BJ (cell line): ENCODE measurements around the gene AAMP. TPM values are rescaled to one million over a fixed set of nuclear protein-coding genes. Genes with fewer than 3 reads are reported as not detected.

Source experiments
- CTCF ChIA-PET: fragments of 350-600 bp; formaldehyde crosslinking; extraction: SDS; loops from one replicate; lab custom pipeline; 2021; ENCODE audit warnings: antibody characterized with exemption, inconsistent platforms; lab: Yijun Ruan, JAX
- POLR2A ChIA-PET: fragments of 300-600 bp; sonication (Branson Sonifier 250); formaldehyde crosslinking; extraction: SDS; loops from one replicate; lab custom pipeline; 2021; ENCODE audit warnings: antibody characterized with exemption; lab: Charles Lee
- DNase-seq: peaks from one replicate; pipeline ENCODE4 v3.0.0-alpha.2; 2011; ENCODE audit warnings: low read depth
- H3K27me3 ChIP-seq: 2 replicates; pipeline ENCODE4 v1.6.0; 2011; ENCODE audit warnings: low read length; ENCODE audit not compliant: control insufficient read depth, insufficient read depth
- H3K36me3 ChIP-seq: 2 replicates; pipeline ENCODE4 v1.5.1; 2011; ENCODE audit warnings: low read length; ENCODE audit not compliant: control insufficient read depth, insufficient read depth
- H3K4me3 ChIP-seq: 2 replicates; pipeline ENCODE4 v1.5.1; 2011; ENCODE audit warnings: low read depth, mild to moderate bottlenecking, control low read depth, low read length
- CTCF ChIP-seq: IDR thresholded peaks from 2 replicates; pipeline ENCODE4 v1.5.1; 2011; ENCODE audit warnings: low read depth, mild to moderate bottlenecking, control low read depth, inconsistent platforms, low read length, moderate library complexity; ENCODE audit not compliant: insufficient read depth
- polyA plus RNA-seq: library from polyadenylated mRNA; depleted of rRNA; stranded (reverse); fragments of >200 nt; gene quantifications from 2 replicates; pipeline ENCODE4 v1.2.3, GENCODE V29; 2011

The AAMP gene
- polyA plus RNA-seq, 1 experiment: 84.9 TPM

- CTCF ChIA-PET: interaction anchor here (1.4 kb wide), 1 partner anchor 13 kb away, joined by 4 read pairs; no protein-coding TSS in a partner anchor
- no peaks in the 10 kb centered on the region for H3K27me3 ChIP-seq
- TF ChIP-seq CTCF: no peak
- DNase-seq: no peak
- no peak within 1 kb of the TSS for H3K4me3 ChIP-seq
- POLR2A ChIA-PET: no interaction called here
- H3K36me3 ChIP-seq: peaks cover 22% of the 10 kb centered on the region
Observed at GRCh38 chr2:218260742-218261422, 9.1 kb downstream of the AAMP start, which contains the start of gene GPBAR1. TSS of gene GPBAR1 (plus strand) at chr2:218261015. CDS start at chr2:218262725, 1,710 bp downstream.

- Histone ChIP-seq H3K4me3 (no peak overlapping the region), H3K27me3 (no peaks in the 10 kb centered on the region), H3K36me3 (peaks cover 15% of the 10 kb centered on the region)
- no peak for TF ChIP-seq CTCF
- no peak for DNase-seq
- ChIA-PET CTCF (interaction anchor here (0.8 kb wide), 1 partner anchor 10 kb away, joined by 4 read pairs; the partner anchor contains the start of gene PNKD), POLR2A (no interaction called here)
Observed at GRCh38 chr2:218260166-218260565, 9.8 kb downstream of the AAMP start.

- no peak for DNase-seq
- ChIA-PET CTCF (interaction anchor here (0.5 to 1.9 kb wide), 9 partner anchors 9 to 552 kb away, joined by 3 to 8 read pairs (median 3); partner anchors contain the start of genes CATIP and PNKD), POLR2A (interaction anchor here (0.5 kb wide), 1 partner anchor 11 kb away, joined by 3 read pairs; the partner anchor contains the start of gene PNKD)
Observed at GRCh38 chr2:218259099-218259961, 10.6 kb downstream of the AAMP start.

GRCh38 chr2:218257390-218257981 lies 12.5 kb downstream of the AAMP start:
- no peaks in the 10 kb centered on the region for H3K27me3 ChIP-seq
- peaks cover 12% of the 10 kb centered on the region for H3K36me3 ChIP-seq
- ChIA-PET CTCF (interaction anchor here (0.6 to 1.6 kb wide), 10 partner anchors 9 to 75 kb away, joined by 3 to 12 read pairs (median 4); no protein-coding TSS in a partner anchor), POLR2A (no interaction called here)
- DNase-seq: no peak
- peak; percentile 67 for TF ChIP-seq CTCF
- H3K4me3 ChIP-seq: no peak overlapping the region

More at GRCh38 chr2:218259099-218259961, 10.6 kb downstream of the AAMP start:
- no peaks in the 10 kb centered on the region for H3K27me3 ChIP-seq
- TF ChIP-seq CTCF: no peak
- H3K36me3 ChIP-seq: peaks cover 11% of the 10 kb centered on the region
- no peak overlapping the region for H3K4me3 ChIP-seq
